Tibial nerve (tissue), 4 donors: ENCODE data around the gene BMP8A. TPM values are rescaled to one million over a fixed set of nuclear protein-coding genes. Genes with fewer than 3 reads are reported as not detected.

Experiments used
- DNase-seq, 2 donors: peaks; one replicate each; pipeline ENCODE4 v3.0.0-alpha.2; 2019; ENCODE audit warnings: low spot score in 2 of 2
- H3K27ac ChIP-seq, 4 donors: fragments of 200-600 bp; sonication (generic) in 3 of 4; one replicate each; pipeline ENCODE4 v1.5.1; 2017 to 2019; ENCODE audit warnings: mild to moderate bottlenecking in 1 of 4
- H3K27me3 ChIP-seq, 2 donors: fragments of 200-600 bp; sonication (generic) in 1 of 2; one replicate each; pipeline versions ENCODE4 v1.5.1 to v1.6.0; 2017 to 2019
- H3K36me3 ChIP-seq, 3 donors: fragments of 200-600 bp; sonication (generic); one replicate each; pipeline ENCODE4 v1.5.1; 2018 to 2019
- H3K4me1 ChIP-seq, 4 donors: fragments of 200-600 bp; sonication (generic) in 3 of 4; one replicate each; pipeline ENCODE4 v1.5.1; 2017 to 2019
- H3K4me3 ChIP-seq, 4 donors: fragments of 200-600 bp; sonication (generic) in 3 of 4; one replicate each; pipeline ENCODE4 v1.5.1; 2017 to 2019; ENCODE audit warnings: mild to moderate bottlenecking in 1 of 4, moderate library complexity in 1 of 4
- H3K9me3 ChIP-seq, 4 donors: fragments of 200-600 bp; sonication (generic) in 3 of 4; one replicate each; pipeline ENCODE4 v1.5.1; 2017 to 2019
- EP300 ChIP-seq, 2 donors: sonication (generic); formaldehyde crosslinking; IDR thresholded peaks; one replicate each; pipeline ENCODE4 v1.6.1; 2017; ENCODE audit warnings: antibody characterized with exemption in 2 of 2, mild to moderate bottlenecking in 1 of 2
- POLR2A ChIP-seq, 2 donors: fragments of 450-650 bp; IDR thresholded peaks; one replicate each; pipeline ENCODE4 v1.6.1; 2017; ENCODE audit warnings: antibody characterized with exemption in 2 of 2, mild to moderate bottlenecking in 2 of 2, moderate library complexity in 2 of 2
- WGBS, 2 donors: methylation state at CpG; one replicate each; pipeline ENCODE4 v1.1.5; 2018; 5-methylcytosine and 5-hydroxymethylcytosine counted together
- total RNA-seq, 4 donors: library from RNA; depleted of rRNA; stranded (reverse); fragments of >200 nt; gene quantifications; one replicate each; pipeline ENCODE4 v1.1.0, GENCODE V29; 2016
- TF ChIP-seq, protein P1 (sequence below), 5 experiments: fragments of 200-600 bp in 3 of 5; fragments of 450-650 bp in 2 of 5; sonication (generic) in 3 of 5; IDR thresholded peaks; one replicate each; pipeline ENCODE4 v1.5.1; 2016 to 2019; ENCODE audit warnings: antibody characterized with exemption in 5 of 5, mild to moderate bottlenecking in 3 of 5, moderate library complexity in 2 of 5

The BMP8A gene
- total RNA-seq, 4 donors from 2014 or later = 2.7 to 9.6 (median 7.0) TPM

DNA sequence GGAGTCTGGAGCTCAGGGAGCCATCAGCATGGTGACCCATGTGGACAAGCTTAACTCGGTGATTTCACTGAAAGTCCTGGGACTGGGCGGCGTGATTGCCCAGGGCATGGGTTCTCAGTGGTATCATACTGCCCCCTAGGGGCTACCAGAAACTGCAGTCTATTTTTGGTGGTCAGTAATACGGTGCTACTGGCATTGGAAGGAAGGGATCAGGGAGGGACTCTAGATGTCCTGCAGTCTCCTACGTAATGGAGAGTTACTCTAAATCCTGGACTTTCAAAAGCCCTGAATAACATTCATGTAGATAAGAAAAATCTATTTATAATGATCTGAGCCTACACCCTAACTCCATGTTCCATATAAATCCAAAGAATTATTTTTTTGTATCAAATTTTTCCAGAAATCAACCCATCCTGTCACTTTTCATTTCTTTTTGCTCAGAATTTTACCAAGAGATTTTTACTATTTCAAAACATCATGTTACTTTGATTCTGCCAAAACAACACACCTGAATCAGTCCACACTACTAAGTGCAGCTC is 47.9 kb downstream of the BMP8A start:
- H3K27ac ChIP-seq = no peak overlapping the region
- peaks cover 0 to 66% (median 0%) of the 10 kb centered on the region in 3 donors for H3K36me3 ChIP-seq
- 3 to 5% methylated on average over 5 of the region's 5 CpGs for WGBS, 2 donors
- H3K27me3 ChIP-seq = no peaks in the 10 kb centered on the region
- no peaks in the 10 kb centered on the region for H3K9me3 ChIP-seq
- TF ChIP-seq EP300 (IDR thresholded peaks at IDR 0.05) (peak in 1 of 2 donors; percentile 35), POLR2A (IDR thresholded peaks at IDR 0.05) (no peak)
- TF ChIP-seq, protein P1, sequence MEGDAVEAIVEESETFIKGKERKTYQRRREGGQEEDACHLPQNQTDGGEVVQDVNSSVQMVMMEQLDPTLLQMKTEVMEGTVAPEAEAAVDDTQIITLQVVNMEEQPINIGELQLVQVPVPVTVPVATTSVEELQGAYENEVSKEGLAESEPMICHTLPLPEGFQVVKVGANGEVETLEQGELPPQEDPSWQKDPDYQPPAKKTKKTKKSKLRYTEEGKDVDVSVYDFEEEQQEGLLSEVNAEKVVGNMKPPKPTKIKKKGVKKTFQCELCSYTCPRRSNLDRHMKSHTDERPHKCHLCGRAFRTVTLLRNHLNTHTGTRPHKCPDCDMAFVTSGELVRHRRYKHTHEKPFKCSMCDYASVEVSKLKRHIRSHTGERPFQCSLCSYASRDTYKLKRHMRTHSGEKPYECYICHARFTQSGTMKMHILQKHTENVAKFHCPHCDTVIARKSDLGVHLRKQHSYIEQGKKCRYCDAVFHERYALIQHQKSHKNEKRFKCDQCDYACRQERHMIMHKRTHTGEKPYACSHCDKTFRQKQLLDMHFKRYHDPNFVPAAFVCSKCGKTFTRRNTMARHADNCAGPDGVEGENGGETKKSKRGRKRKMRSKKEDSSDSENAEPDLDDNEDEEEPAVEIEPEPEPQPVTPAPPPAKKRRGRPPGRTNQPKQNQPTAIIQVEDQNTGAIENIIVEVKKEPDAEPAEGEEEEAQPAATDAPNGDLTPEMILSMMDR (IDR thresholded peaks at IDR 0.05) = peak; percentile 80 to 88 (median 84)
- peak; percentile 28 to 59 for DNase-seq
- no peak overlapping the region for H3K4me3 ChIP-seq
- peaks cover 0 to 8% (median 0%) of the 10 kb centered on the region in 4 donors for H3K4me1 ChIP-seq

- H3K27me3 ChIP-seq = no peaks in the 10 kb centered on the region
- no peaks in the 10 kb centered on the region for H3K9me3 ChIP-seq
- H3K4me1 ChIP-seq = peaks cover 0 to 8% (median 0%) of the 10 kb centered on the region in 4 donors
- WGBS, 2 donors = 71 to 75% methylated on average over 13 of the region's 13 CpGs
- no peak overlapping the region for H3K4me3 ChIP-seq
- peak; percentile 58 to 80 for DNase-seq
- peaks cover 0 to 62% (median 0%) of the 10 kb centered on the region in 3 donors for H3K36me3 ChIP-seq
- peak; percentile 87 to 90 for TF ChIP-seq EP300 (IDR thresholded peaks at IDR 0.05)
- TF ChIP-seq, protein P1 (IDR thresholded peaks at IDR 0.05) = no peak
- peak overlapping the region in 3 of 4 donors; percentile 26 to 73 (median 31) for H3K27ac ChIP-seq
Measured at GRCh38 chr1:39540504-39541031, 49.1 kb downstream of the BMP8A start.

GRCh38 chr1:39542924-39543323 is 51.5 kb downstream of the BMP8A start:
- Histone ChIP-seq H3K9me3 (no peaks in the 10 kb centered on the region), H3K36me3 (peaks cover 0 to 68% (median 0%) of the 10 kb centered on the region in 3 donors), H3K27ac (no peak overlapping the region), H3K4me3 (no peak overlapping the region), H3K4me1 (peaks cover 0 to 8% (median 0%) of the 10 kb centered on the region in 4 donors), H3K27me3 (no peaks in the 10 kb centered on the region)
- no peak for DNase-seq
- TF ChIP-seq EP300 (IDR thresholded peaks at IDR 0.05) (no peak), POLR2A (IDR thresholded peaks at IDR 0.05) (no peak)
- TF ChIP-seq, protein P1 (IDR thresholded peaks at IDR 0.05) = no peak
- 92 to 95% methylated on average over 5 of the region's 5 CpGs for WGBS, 2 donors

DNA sequence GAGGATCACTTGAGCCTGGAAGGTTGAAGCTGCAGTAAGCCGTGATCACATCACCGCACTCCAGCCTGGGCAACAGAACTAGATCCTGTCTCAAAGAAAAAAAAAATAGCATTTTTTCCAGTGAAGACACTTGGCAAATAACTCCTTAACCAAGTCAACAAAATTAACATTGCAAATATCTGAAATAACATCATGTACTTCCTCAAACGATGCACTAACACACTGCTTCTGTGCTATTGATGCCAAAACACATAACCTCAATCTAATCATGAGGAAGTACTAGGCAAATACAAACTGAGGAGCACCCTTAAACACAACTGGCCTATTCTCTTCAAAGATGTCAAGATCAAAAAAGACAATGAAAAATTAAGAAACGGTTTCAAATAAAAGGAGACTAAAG is 52.9 kb downstream of the BMP8A start:
- DNase-seq = no peak
- WGBS, 2 donors = 83 to 84% methylated on average over 4 of the region's 4 CpGs
- peaks cover 0 to 5% (median 0%) of the 10 kb centered on the region in 4 donors for H3K4me1 ChIP-seq
- peak in 1 of 2 donors; percentile 37 for TF ChIP-seq EP300 (IDR thresholded peaks at IDR 0.05)
- TF ChIP-seq, protein P1 (IDR thresholded peaks at IDR 0.05) = no peak
- TF ChIP-seq POLR2A (IDR thresholded peaks at IDR 0.05) = no peak
- H3K27me3 ChIP-seq = no peaks in the 10 kb centered on the region
- H3K36me3 ChIP-seq = peaks cover 0 to 77% (median 0%) of the 10 kb centered on the region in 3 donors
- H3K27ac ChIP-seq = no peak overlapping the region
- H3K9me3 ChIP-seq = no peaks in the 10 kb centered on the region
- no peak overlapping the region for H3K4me3 ChIP-seq

DNA sequence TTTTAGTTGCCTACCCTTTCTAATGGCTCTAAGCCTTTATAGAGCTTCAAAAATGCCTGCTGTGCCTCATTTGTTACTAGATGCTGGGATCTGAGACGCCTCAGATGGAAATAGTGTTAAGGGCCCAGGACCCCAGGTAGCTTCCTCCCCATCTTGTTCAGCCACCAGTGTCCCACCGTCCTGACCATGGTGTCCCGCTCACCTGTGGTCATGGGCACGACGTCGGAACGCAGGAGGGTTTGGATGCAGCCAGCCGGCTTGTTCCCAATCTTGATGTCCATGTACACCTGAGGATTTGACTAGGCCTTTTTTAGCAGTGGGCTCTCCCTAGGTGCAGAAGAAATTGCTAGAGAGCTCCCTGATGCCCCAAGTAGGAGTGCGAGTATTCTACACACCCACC is 54.1 kb downstream of the BMP8A start:
- DNase-seq = no peak
- H3K36me3 ChIP-seq = peaks cover 0 to 78% (median 3%) of the 10 kb centered on the region in 3 donors
- H3K9me3 ChIP-seq = no peaks in the 10 kb centered on the region
- no peak for TF ChIP-seq POLR2A (IDR thresholded peaks at IDR 0.05)
- TF ChIP-seq, protein P1 (IDR thresholded peaks at IDR 0.05) = no peak
- H3K4me1 ChIP-seq = no peaks in the 10 kb centered on the region
- H3K27me3 ChIP-seq = no peaks in the 10 kb centered on the region
- WGBS, 2 donors = 91 to 93% methylated on average over 9 of the region's 9 CpGs
- H3K4me3 ChIP-seq = no peak overlapping the region
- no peak overlapping the region for H3K27ac ChIP-seq
